Suprapubic skin (tissue), 4 donors: Measurements from ENCODE around the gene KCNK1.

Source experiments
- POLR2A ChIP-seq, 2 donors: fragments of 450-650 bp; IDR thresholded peaks; one replicate each; pipeline ENCODE4 v1.6.1; 2017; ENCODE audit warnings: antibody characterized with exemption in 2 of 2, mild to moderate bottlenecking in 2 of 2, moderate library complexity in 2 of 2
- POLR2AphosphoS5 ChIP-seq, 3 donors: sonication (generic); formaldehyde crosslinking; IDR thresholded peaks; one replicate each; pipeline ENCODE4 v1.6.1; 2017; ENCODE audit warnings: antibody characterized with exemption in 3 of 3
- TF ChIP-seq, protein P1 (sequence below), 2 donors: fragments of 200-600 bp in 1 of 2; fragments of 450-650 bp in 1 of 2; sonication (generic) in 1 of 2; IDR thresholded peaks; one replicate each; pipeline ENCODE4 v1.5.1; 2016 to 2019; ENCODE audit warnings: antibody characterized with exemption in 2 of 2, mild to moderate bottlenecking in 1 of 2, moderate library complexity in 1 of 2

DNA sequence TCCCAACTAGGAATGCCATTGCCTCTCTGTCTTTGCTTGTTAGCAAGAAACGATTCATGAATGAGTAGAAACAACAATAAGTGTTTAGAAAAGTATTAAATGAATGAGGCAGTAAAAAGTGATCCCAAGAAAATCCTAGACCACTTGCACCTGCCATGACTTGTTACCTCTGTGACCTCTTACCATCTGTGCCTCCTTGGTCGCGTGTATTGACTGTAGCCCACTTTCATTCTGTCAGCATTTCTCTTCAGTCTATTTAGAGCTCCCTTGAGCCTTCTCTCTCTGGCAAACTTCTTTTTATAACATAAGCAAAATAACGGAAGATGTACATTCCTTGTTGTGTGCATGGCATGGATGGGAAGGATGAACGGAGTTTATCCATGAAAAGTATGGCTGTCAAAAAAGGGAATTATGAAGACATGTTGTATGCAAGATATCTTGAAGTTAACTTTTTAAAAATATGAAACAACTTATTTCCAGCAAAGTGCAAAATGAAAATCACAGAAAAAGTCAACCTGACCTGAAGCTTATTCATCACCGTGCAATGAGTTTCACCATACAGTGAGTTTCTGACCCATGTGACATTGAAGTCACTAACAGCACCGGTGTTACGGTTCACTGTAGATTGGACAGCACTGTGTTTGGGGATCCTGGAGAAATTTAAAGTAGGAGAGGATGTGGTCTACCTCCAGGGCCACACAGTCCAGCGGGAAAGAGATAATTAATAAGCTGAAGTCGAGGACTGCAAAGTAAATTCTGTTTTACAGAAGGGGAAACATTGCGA is 47.7 kb downstream of the KCNK1 start:
- TF ChIP-seq, protein P1, sequence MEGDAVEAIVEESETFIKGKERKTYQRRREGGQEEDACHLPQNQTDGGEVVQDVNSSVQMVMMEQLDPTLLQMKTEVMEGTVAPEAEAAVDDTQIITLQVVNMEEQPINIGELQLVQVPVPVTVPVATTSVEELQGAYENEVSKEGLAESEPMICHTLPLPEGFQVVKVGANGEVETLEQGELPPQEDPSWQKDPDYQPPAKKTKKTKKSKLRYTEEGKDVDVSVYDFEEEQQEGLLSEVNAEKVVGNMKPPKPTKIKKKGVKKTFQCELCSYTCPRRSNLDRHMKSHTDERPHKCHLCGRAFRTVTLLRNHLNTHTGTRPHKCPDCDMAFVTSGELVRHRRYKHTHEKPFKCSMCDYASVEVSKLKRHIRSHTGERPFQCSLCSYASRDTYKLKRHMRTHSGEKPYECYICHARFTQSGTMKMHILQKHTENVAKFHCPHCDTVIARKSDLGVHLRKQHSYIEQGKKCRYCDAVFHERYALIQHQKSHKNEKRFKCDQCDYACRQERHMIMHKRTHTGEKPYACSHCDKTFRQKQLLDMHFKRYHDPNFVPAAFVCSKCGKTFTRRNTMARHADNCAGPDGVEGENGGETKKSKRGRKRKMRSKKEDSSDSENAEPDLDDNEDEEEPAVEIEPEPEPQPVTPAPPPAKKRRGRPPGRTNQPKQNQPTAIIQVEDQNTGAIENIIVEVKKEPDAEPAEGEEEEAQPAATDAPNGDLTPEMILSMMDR (IDR thresholded peaks at IDR 0.05), result no peak
- TF ChIP-seq POLR2A (IDR thresholded peaks at IDR 0.05), result no peak
- no peak for TF ChIP-seq POLR2AphosphoS5 (IDR thresholded peaks at IDR 0.05)
